ENCODE results near the gene ATAD5. TPM values are rescaled to one million over a fixed set of nuclear protein-coding genes. Genes with fewer than 3 reads are reported as not detected.
A peak's percentile ranks its signal among the peaks of the same experiment; 100 is the strongest.
"Not testable (repeated sequence)": the region's sequence is repeated elsewhere in the genome, so short reads cannot be mapped to it uniquely, and the experiment has no call there.

Gene ATAD5
- total RNA-seq, 1 donor from 2014 or later = 2.7 TPM

- DNase-seq (ENCODE audit: low read depth in 2 of 2) = no peak
Measured at GRCh38 chr17:30821871-30822723, 9.7 kb upstream of the ATAD5 start.

GRCh38 chr17:30822919-30823318, 8.8 kb upstream of the ATAD5 start:
- DNase-seq (ENCODE audit: low read depth in 2 of 2) = not testable (repeated sequence)

GRCh38 chr17:30823421-30823820, 8.3 kb upstream of the ATAD5 start:
- DNase-seq (ENCODE audit: low read depth in 2 of 2) = no peak

DNA sequence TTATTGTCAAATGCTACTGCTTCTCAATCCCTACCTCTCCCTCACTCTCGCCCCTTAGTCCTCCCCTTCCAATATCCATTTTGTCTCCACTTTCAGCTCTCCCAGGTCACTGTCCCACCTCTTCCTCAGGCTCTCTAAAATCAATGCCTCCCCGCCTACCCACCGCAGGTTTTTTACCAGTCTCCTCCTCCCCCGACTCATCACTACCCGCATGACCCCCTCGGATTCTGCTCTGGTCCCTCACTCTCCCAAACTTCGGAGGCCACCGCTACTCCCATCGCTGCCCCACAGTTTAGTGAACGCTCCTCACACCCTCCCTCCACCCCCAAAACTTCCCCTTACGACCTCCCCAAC, 7.8 kb upstream of the ATAD5 start:
- DNase-seq (ENCODE audit: low read depth in 2 of 2) = peak in 1 of 2 donors; percentile 20

- DNase-seq (ENCODE audit: low read depth in 2 of 2) = peak; percentile 65 to 92
Measured at GRCh38 chr17:30824356-30825145, 7.2 kb upstream of the ATAD5 start, which contains the start of gene CRLF3. Gene CRLF3 (minus strand): TSS chr17:30824692. CDS start chr17:30824651, 41 bp downstream.

GRCh38 chr17:30827082-30827481, 4.7 kb upstream of the ATAD5 start:
- DNase-seq (ENCODE audit: low read depth in 2 of 2) = no peak

- DNase-seq (ENCODE audit: low read depth in 2 of 2) = no peak
Measured at GRCh38 chr17:30829022-30829421, 2.7 kb upstream of the ATAD5 start.

DNA sequence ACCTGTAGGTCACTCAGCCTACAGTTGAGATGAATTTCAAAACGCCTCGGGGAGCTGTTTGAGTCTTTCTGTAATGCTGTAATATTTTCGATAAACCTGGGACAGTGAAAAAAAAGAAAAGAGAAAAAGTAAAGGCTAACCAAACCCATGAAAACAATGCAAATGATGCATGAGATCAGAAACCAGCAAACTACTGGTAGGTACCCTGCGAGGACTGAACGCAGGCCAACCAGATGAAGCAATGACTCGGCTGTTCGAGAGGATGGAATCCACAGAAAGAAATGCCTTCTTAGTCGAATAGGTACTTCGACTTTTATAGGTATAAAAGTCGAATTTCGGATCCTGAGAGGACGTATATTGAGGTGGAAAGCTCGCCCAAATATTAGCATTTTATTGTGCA, 509 bp upstream of the ATAD5 start:
- DNase-seq (ENCODE audit: low read depth in 2 of 2) = peak in 1 of 2 donors; percentile 14

- no peak for DNase-seq (ENCODE audit: low read depth in 2 of 2)
Measured at GRCh38 chr17:30832438-30833124, 815 bp downstream of the ATAD5 start.

DNA sequence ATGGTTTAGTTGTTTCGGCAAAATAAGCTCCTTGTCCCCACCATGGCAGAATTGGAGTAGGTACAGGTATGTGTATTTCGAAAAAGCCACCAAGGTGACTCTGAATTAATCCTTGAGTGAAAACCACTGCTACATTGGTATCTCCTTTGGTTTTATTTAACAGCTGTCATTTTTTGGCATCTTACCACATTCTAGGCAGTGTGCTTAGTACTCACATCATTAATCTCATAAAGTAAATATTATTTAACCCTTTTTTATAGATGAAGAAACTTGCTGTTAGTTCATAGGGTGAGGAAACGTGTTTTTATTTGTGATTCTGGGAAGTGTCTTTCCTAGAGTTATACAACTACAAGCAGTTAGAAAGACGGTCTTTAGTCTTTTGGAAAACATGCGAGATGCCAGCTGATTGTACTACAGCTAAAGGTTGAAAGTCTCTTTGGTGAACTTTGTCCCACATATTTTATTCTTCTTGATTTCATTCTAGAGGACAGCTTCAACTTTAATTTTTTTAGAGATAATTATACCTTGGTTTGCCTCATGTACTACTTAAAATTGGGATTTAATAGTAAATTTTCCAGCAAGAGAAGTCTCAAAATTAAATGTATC, 6.5 kb downstream of the ATAD5 start:
- DNase-seq (ENCODE audit: low read depth in 2 of 2) = no peak

GRCh38 chr17:30840771-30841170, 9.0 kb downstream of the ATAD5 start:
- DNase-seq (ENCODE audit: low read depth in 2 of 2) = no peak

DNA sequence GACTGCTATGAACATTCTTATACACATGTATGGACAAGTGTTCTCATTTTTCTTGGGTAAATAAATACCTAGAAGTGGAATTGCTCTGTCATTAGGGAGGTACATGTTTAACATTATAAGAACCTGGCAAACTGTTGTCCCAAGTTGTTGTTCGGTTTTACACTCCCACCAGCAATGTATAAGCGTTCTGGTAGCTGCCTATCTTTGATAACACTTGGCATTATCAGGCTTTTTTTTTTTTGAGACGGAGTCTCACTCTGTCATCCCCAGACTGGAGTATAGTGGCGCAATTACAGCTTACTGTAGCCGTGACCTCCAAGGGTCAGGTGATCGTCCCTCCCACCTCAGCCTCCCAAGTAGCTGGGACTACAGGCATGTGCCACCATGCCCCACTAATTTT, 16.3 kb downstream of the ATAD5 start:
- no peak for DNase-seq (ENCODE audit: low read depth in 2 of 2)

DNA sequence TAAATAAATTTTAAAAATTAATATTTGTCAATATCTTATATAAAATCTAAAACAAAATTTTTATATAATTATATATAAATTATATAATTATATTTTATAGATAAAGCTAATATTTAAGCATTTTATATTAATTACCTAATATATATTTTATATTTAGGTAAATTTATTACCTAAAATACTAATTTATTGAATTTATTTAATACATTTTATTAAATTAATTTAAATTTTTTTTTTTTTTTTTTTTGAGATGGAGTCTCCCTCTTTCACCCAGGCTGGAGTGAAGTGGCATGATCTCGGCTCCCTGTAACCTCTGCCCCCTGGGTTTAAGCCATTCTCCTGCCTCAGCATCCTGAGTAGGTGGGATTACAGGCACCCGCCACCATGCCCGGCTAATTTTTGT, 22.4 kb downstream of the ATAD5 start:
- no peak for DNase-seq (ENCODE audit: low read depth in 2 of 2)

GRCh38 chr17:30858556-30859250, 26.9 kb downstream of the ATAD5 start:
- DNase-seq (ENCODE audit: low read depth in 2 of 2) = no peak

DNA sequence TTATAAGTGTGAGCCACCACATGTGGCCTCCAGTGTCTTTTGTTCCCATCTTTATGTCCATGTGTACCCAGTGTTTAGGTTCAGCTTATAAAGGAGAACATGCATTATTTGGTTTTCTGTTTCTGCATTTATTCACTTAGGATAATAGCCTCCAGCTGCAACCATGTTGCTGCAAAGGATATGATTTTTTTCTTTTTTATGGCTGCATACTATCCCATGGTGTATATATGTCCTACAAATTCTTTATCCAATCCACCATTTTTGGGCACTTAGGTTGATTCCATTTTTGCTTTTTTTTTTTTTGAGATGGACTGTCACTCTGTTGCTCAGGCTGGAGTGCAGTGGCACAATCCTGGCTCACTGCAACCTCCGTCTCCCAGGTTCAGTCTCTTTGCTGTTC, 32.9 kb downstream of the ATAD5 start:
- DNase-seq (ENCODE audit: low read depth in 2 of 2) = no peak

GRCh38 chr17:30869005-30869404, 37.2 kb downstream of the ATAD5 start:
- DNase-seq (ENCODE audit: low read depth in 2 of 2) = no peak

DNA sequence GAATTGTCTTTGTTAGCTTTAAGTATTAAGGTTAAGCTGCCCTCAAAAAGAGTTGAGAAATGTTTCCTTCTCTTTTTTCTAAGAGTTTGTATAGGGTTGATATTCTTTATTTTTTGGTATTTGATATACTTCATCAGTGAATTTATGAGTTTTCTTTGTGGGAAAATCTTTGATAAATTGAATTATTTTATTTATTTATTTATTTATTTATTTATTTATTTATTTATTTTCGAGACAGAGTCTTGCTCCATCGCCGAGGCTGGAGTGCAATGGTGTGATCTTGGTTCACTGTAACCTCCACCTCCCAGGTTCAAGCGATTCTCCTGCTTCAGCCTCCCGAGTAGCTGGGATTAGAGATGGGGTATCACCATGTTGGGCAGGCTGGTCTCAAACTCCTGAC, 54.4 kb downstream of the ATAD5 start:
- no peak for DNase-seq (ENCODE audit: low read depth in 2 of 2)

DNA sequence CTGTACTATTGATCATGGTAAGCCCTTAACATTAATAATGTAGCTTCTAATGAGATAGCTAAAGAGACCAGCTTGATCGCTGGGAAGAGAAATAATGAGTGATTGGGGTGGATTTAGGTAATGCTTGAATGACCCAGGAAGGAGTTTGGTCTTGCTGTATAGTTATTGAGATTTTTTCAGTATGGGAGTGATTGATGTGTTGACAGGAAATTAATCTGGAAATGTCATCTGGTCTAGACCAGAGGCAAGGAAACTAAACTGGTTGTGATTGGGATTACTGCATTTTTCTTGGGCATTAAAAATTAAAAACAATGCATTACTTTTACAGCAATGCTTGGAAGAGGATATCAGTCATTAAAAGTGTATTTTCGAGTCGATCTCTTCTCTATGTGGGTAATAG, 62.5 kb downstream of the ATAD5 start:
- no peak for DNase-seq (ENCODE audit: low read depth in 2 of 2)

- no peak for DNase-seq (ENCODE audit: low read depth in 2 of 2)
Measured at GRCh38 chr17:30897311-30897710, 65.5 kb downstream of the ATAD5 start.

DNA sequence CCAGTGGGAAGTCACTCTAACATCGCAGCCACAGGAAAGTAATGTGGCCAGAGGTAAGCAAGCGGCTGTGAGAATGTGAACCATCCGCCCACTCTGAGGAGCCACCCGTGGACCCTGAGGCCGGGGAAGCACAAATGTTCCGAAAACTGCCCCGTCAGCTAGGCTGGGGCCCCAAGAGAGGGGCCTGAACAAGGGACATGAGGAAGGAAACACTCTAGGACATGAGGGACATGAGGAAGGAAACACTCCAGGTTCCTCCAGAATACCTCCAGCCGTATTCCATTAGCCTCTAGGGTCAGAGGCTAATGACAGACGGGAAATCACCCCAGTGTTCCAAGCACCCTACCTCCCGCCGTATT, 74.0 kb downstream of the ATAD5 start:
- DNase-seq (ENCODE audit: low read depth in 2 of 2) = no peak
